ENCODE measurements around the gene TNFRSF14. TPM values are rescaled to one million over a fixed set of nuclear protein-coding genes. Genes with fewer than 3 reads are reported as not detected.

The TNFRSF14 gene
- total and polyA plus RNA-seq, 2 experiments from 2014 or later, result not detected

DNA sequence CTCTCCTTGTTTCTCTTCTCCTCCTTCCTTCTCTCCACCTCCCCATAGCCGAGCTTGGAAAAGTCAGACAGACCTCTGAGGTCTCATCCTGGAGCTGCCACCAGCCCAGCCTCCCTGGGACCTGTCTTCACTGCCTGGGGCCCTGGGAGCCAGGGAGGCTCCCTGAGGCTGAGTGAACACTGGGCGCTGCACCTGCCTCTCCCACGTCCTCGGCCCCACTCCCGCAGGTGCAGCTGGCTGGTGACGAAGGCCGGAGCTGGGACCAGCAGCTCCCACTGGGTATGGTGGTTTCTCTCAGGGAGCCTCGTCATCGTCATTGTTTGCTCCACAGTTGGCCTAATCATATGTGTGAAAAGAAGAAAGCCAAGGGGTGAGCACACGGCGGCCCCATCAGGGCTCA lies 5.3 kb downstream of the TNFRSF14 start:
- Histone ChIP-seq H3K9me2 (ENCODE audit: insufficient read depth) (no peaks in the 10 kb centered on the region), H3K36me3 (ENCODE audit: insufficient read depth) (no peaks in the 10 kb centered on the region), H3K79me2 (replicated peaks; ENCODE audit: insufficient read depth) (no peaks in the 10 kb centered on the region), H4K20me1 (replicated peaks; ENCODE audit: insufficient read depth) (no peaks in the 10 kb centered on the region), H2AFZ (no peak overlapping the region), H3K4me1 (ENCODE audit: insufficient read depth) (no peaks in the 10 kb centered on the region), H3K4me2 (no peak overlapping the region), H3K4me3 (no peak overlapping the region), H3K27ac (ENCODE audit: low read depth) (no peak overlapping the region), H3F3A (replicated peaks; ENCODE audit: low read depth) (no peaks in the 10 kb centered on the region), H3K27me3 (ENCODE audit: insufficient read depth) (no peaks in the 10 kb centered on the region)
- Mint-ChIP-seq H3K27ac (no peak overlapping the region), H3K27me3 (ENCODE audit: insufficient read depth, low read depth, poor library complexity) (peaks cover 13% of the 10 kb centered on the region), H3K9me3 (no peaks in the 10 kb centered on the region), H3K36me3 (ENCODE audit: low read depth) (no peaks in the 10 kb centered on the region; the same call in 2 of the 3 replicates), H3K4me1 (peaks cover 5% of the 10 kb centered on the region), H3K4me3 (no peak overlapping the region)
- TF ChIP-seq EZH2 (IDR thresholded peaks at IDR 0.05; ENCODE audit: low read depth, unreplicated experiment), result no peak
- TF ChIP-seq CREB1 (CRISPR knock-in tag; IDR thresholded peaks at IDR 0.05; ENCODE audit: low read depth), result no peak
- TF ChIP-seq ZNF114 (CRISPR knock-in tag; IDR thresholded peaks at IDR 0.05), result no peak
- no peak for TF ChIP-seq JUNB (IDR thresholded peaks at IDR 0.05; ENCODE audit: unreplicated experiment)
- TF ChIP-seq, protein P1, sequence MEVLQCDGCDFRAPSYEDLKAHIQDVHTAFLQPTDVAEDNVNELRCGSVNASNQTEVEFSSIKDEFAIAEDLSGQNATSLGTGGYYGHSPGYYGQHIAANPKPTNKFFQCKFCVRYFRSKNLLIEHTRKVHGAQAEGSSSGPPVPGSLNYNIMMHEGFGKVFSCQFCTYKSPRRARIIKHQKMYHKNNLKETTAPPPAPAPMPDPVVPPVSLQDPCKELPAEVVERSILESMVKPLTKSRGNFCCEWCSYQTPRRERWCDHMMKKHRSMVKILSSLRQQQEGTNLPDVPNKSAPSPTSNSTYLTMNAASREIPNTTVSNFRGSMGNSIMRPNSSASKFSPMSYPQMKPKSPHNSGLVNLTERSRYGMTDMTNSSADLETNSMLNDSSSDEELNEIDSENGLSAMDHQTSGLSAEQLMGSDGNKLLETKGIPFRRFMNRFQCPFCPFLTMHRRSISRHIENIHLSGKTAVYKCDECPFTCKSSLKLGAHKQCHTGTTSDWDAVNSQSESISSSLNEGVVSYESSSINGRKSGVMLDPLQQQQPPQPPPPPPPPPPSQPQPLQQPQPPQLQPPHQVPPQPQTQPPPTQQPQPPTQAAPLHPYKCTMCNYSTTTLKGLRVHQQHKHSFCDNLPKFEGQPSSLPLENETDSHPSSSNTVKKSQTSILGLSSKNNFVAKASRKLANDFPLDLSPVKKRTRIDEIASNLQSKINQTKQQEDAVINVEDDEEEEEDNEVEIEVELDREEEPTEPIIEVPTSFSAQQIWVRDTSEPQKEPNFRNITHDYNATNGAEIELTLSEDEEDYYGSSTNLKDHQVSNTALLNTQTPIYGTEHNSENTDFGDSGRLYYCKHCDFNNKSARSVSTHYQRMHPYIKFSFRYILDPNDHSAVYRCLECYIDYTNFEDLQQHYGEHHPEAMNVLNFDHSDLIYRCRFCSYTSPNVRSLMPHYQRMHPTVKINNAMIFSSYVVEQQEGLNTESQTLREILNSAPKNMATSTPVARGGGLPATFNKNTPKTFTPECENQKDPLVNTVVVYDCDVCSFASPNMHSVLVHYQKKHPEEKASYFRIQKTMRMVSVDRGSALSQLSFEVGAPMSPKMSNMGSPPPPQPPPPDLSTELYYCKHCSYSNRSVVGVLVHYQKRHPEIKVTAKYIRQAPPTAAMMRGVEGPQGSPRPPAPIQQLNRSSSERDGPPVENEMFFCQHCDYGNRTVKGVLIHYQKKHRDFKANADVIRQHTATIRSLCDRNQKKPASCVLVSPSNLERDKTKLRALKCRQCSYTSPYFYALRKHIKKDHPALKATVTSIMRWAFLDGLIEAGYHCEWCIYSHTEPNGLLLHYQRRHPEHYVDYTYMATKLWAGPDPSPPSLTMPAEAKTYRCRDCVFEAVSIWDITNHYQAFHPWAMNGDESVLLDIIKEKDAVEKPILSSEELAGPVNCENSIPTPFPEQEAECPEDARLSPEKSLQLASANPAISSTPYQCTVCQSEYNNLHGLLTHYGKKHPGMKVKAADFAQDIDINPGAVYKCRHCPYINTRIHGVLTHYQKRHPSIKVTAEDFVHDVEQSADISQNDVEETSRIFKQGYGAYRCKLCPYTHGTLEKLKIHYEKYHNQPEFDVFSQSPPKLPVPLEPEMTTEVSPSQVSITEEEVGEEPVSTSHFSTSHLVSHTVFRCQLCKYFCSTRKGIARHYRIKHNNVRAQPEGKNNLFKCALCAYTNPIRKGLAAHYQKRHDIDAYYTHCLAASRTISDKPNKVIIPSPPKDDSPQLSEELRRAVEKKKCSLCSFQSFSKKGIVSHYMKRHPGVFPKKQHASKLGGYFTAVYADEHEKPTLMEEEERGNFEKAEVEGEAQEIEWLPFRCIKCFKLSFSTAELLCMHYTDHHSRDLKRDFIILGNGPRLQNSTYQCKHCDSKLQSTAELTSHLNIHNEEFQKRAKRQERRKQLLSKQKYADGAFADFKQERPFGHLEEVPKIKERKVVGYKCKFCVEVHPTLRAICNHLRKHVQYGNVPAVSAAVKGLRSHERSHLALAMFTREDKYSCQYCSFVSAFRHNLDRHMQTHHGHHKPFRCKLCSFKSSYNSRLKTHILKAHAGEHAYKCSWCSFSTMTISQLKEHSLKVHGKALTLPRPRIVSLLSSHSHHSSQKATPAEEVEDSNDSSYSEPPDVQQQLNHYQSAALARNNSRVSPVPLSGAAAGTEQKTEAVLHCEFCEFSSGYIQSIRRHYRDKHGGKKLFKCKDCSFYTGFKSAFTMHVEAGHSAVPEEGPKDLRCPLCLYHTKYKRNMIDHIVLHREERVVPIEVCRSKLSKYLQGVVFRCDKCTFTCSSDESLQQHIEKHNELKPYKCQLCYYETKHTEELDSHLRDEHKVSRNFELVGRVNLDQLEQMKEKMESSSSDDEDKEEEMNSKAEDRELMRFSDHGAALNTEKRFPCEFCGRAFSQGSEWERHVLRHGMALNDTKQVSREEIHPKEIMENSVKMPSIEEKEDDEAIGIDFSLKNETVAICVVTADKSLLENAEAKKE (CRISPR knock-in tag; IDR thresholded peaks at IDR 0.05), result no peak
- no peak for TF ChIP-seq NANOG (IDR thresholded peaks at IDR 0.05; ENCODE audit: borderline replicate concordance)
- TF ChIP-seq, protein P2, sequence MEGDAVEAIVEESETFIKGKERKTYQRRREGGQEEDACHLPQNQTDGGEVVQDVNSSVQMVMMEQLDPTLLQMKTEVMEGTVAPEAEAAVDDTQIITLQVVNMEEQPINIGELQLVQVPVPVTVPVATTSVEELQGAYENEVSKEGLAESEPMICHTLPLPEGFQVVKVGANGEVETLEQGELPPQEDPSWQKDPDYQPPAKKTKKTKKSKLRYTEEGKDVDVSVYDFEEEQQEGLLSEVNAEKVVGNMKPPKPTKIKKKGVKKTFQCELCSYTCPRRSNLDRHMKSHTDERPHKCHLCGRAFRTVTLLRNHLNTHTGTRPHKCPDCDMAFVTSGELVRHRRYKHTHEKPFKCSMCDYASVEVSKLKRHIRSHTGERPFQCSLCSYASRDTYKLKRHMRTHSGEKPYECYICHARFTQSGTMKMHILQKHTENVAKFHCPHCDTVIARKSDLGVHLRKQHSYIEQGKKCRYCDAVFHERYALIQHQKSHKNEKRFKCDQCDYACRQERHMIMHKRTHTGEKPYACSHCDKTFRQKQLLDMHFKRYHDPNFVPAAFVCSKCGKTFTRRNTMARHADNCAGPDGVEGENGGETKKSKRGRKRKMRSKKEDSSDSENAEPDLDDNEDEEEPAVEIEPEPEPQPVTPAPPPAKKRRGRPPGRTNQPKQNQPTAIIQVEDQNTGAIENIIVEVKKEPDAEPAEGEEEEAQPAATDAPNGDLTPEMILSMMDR (conservative IDR thresholded peaks at IDR 0.05; ENCODE audit: low read depth in 2 of 2), result no peak
- ATAC-seq (no peak), DNase-seq (ENCODE audit: low spot score) (no peak)
